Transverse colon (tissue), 4 donors: ENCODE data around the gene PRSS36.

Source experiments
- CTCF ChIP-seq, 5 experiments: fragments of 200-600 bp in 3 of 5; fragments of 450-650 bp in 2 of 5; sonication (generic) in 3 of 5; IDR thresholded peaks; 1 replicate in 2 of 5; 2 replicates in 3 of 5; pipeline ENCODE4 v1.5.1; 2016 to 2017; ENCODE audit warnings: antibody characterized with exemption in 5 of 5, inconsistent platforms in 3 of 5, mild to moderate bottlenecking in 2 of 5, moderate library complexity in 1 of 5
- EP300 ChIP-seq: sonication (generic); formaldehyde crosslinking; IDR thresholded peaks from one replicate; pipeline ENCODE4 v1.6.1; 2017; ENCODE audit warnings: antibody characterized with exemption, low read depth
- POLR2A ChIP-seq: fragments of 450-650 bp; IDR thresholded peaks from one replicate; pipeline ENCODE4 v1.6.1; 2016; ENCODE audit warnings: antibody characterized with exemption, mild to moderate bottlenecking, moderate library complexity
- POLR2AphosphoS5 ChIP-seq, 3 donors: sonication (generic); formaldehyde crosslinking; IDR thresholded peaks; one replicate each; pipeline ENCODE4 v1.6.1; 2016; ENCODE audit warnings: antibody characterized with exemption in 3 of 3

GRCh38 chr16:31130899-31131298 is 19.0 kb downstream of the PRSS36 start:
- TF ChIP-seq CTCF (IDR thresholded peaks at IDR 0.05) (peak in 1 of 5 experiments; percentile 11), POLR2A (peak; percentile 31), POLR2AphosphoS5 (IDR thresholded peaks at IDR 0.05) (peak in 2 of 3 donors; percentile 56 to 72), EP300 (no peak)
